GM18519 (cell line): ENCODE results near the gene PTPRCAP.
"Not testable (repeated sequence)": the region's sequence is repeated elsewhere in the genome, so short reads cannot be mapped to it uniquely, and the experiment has no call there.

Experiments
- ATAC-seq: cut with Tn5 transposase; IDR thresholded peaks from one replicate; pipeline ENCODE4 v1.9.1; 2021; ENCODE audit warnings: mild to moderate bottlenecking, moderate library complexity; ENCODE audit not compliant: unreplicated experiment, low FRiP score

PTPRCAP gene

GRCh38 chr11:67411785-67412152 is 25.7 kb downstream of the PTPRCAP start:
- ATAC-seq, result no peak

DNA sequence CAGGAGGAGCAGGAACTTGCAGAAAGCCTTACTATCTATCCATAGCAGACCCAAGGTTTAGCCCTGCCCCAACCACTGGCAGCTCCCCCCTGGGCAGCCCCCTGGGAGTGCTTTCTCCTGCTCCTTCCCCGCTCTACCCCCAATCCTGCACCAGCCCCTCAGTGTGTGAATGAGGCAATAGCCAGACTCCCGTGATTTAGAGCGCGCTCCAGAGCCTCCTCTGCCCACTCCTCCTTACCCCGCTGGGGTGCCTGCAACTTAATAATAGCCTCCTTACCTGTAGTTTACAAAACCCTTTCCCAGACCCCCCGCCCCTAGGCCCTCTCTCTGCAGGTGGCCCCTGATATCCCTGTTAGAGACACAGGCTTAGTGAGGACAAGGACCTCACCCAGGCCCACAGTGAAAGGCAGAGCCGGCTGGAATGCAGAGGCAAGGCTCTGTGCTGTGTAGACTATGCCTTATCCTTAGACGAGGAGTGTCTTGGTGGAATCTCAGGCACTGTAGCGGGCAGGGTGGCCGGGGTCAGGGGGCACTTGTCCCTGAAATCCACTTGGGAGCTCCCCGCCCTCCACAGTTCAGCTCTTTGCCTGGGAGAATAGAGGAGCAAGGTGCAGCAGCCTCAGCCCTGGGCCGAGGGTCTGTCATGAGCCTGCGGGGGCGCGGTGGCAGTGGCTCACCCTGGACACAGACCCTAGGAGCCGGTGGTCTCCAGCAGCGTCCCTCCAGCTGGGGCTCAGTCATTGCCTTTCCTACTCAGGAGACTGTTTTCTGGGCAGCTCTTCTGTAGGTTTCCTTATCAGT is 26.3 kb downstream of the PTPRCAP start:
- ATAC-seq, result no peak

- ATAC-seq, result no peak
Observed at GRCh38 chr11:67410369-67410831, 27.1 kb downstream of the PTPRCAP start.

- no peak for ATAC-seq
Observed at GRCh38 chr11:67409781-67410368, 27.6 kb downstream of the PTPRCAP start.

- no peak for ATAC-seq
Observed at GRCh38 chr11:67409261-67409666, 28.2 kb downstream of the PTPRCAP start.

DNA sequence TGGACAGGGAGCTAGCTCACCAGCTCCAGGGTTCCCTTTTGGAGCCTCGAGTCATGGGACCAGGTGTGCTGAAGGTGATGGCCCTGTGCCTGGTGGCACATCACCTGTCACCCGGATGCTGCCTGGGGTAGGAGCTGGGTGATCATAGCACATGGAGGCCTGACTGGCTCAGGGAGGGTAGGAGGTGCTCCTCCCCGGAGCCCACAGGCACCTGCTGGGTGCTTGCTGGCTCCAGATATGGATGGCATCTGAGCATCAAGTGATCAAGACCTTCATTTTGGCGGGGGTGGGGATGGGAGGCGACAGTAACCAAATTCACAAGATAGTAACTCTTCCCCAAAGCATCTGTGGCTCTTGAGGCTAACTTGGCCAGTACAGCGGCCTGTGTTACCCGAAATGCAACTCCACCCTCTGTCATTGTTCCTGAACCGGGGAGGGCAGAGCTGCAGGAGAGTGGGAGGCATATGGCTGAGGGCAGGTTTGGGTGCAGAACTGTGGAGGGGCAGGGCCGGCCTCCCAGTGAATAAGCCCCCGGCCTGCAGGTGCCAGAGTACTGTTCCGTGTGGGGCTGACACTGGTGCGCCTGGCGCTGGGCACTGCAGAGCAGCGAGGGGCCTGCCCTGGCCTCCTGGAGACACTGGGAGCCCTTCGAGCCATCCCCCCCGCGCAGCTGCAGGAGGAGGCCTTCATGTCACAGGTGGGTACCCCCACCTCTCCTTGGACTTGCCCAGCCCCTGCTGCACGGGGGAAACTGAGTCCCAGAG is 28.9 kb downstream of the PTPRCAP start:
- no peak for ATAC-seq

DNA sequence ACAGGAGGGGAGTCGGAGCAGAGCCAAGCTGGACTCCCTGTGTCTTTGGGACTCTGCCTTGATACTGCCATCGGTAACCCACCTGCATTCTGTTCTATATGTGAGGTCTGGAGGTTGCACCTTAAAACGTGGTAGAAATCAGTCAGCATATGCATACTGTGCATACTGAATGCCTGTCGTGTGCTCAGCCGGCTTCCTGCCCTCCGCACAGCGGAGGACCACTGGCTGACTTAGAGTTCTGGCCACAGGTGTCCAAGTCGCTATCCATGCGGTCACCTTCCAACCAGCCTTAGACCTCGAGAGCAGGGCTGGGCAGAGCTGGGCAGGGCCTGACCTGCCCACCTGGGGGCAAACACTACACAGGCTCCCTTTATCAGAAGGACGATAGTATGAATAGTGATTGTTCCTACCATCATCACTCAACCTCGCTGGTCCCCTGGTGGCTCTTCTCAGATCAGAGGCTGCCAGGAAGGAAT is 29.8 kb downstream of the PTPRCAP start:
- no peak for ATAC-seq

DNA sequence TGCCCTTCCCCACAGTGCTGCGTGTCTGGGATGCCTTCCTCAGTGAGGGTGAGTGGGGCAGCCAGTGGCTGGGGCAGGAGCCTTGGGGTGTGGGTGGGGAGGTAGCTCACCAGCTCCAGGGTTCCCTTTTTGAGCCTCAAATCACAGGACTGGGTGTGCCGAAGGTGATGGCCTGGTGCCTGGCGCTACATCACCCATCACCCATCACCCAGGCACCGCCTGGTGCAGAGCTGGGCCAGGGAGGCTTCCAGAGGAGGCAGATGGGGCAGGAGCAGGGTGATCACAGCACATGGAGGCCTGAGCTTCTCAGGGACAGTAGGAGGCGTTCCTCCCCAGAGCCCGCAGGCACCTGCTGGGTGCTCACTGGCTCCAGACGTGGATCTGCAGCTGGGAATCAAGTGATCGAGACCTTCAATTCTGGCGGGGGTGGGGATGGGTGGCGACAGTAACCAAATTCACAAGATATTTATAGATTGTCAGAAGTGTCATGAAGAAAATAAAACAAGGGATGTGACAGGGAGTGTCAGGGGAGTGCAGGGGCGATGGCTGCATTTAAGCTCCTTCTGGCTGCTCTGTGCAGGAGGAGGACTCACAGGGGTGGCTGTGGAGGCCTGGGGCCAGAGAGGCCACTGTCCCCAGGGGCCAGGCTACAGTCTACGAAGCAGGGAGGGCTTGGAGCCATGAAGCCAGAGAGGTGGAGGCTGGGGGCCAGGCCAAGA is 30.4 kb downstream of the PTPRCAP start:
- ATAC-seq, result no peak

GRCh38 chr11:67406420-67406968 is 31.0 kb downstream of the PTPRCAP start:
- ATAC-seq, result no peak

- no peak for ATAC-seq
Observed at GRCh38 chr11:67405688-67406339, 31.7 kb downstream of the PTPRCAP start.

DNA sequence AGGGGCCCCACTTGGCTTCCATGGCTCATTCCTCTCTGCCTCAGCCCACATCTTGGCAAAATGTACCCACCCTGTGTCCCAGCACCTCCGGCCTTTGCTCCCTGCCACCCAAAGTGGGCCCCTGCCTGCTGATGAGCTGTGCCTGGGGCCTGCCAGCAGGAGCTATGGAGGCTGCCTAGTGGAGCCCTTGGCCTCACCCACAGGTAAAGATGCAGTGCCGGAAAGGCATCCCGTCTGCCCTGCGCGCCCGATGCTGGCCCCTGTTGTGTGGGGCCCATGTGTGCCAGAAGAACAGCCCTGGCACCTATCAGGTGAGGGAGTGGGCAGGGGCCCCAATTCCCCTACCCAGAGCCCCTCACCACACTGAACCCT is 32.3 kb downstream of the PTPRCAP start:
- no peak for ATAC-seq

GRCh38 chr11:67404515-67405195 is 32.8 kb downstream of the PTPRCAP start:
- no peak for ATAC-seq

GRCh38 chr11:67403085-67403484 is 34.4 kb downstream of the PTPRCAP start:
- not testable (repeated sequence) for ATAC-seq

DNA sequence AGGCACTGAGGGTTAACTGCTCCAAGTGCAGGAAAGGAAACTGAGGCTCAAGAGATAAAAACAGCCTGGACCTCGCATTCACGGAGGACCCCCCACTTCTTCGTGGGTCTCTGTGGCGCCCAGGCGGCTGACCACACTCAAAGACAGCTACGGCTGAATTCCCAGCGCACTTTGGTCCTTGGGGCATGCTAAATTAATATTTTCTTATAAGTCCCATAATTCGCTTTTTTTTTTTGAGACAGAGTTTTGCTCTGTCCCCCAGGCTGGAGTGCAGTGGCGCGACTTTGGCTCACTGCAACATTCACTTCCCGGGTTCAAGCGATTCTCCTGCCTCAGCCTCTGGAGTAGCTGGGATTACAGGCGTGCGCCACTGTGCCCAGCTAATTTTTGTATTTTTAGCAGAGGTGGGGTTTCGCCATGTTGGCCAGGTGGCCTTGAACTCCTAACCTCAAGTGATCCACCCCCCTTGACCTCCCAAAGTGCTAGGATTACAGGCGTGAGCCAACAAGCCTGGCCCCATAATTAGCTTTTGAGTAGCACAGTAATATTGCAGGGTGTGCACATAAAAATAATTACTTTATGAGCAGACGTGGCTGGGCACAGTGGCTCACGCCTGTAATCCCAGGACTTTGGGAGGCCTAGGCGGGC is 35.2 kb downstream of the PTPRCAP start:
- ATAC-seq, result not testable (repeated sequence)

- peak; percentile 32 for ATAC-seq
Observed at GRCh38 chr11:67401495-67402191, 35.8 kb downstream of the PTPRCAP start, which contains the start of gene PPP1CA. PPP1CA (minus strand) TSS chr11:67401858; CDS start chr11:67401782, 76 bp downstream.

DNA sequence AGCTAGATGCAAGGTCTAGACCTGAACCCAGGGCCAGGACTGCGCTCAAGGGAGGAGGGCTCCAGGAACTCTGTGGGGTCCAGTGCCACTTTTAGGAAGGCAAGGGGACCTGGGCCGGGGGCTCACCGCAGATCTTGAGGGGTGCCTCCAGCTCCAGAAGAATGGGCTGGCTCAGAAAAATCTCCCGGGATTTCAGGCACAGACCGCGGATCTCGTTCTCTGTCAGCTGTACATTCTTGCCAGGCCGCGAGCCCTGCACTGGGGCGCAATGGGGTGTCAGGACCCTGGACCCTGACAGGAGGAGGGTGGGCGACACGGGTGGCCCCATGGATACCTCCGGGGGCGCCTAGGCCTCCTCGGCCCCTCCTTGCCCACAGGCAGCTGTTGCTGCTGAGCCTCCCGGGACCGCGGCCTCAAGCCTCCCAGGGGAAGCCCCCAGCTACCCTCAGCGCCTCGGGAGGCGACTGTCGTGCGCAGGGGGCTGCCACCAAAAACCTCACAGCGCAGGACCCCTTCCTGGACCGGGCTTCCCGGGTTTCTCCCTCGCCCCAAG is 36.5 kb downstream of the PTPRCAP start:
- ATAC-seq, result peak; percentile 14

GRCh38 chr11:67400251-67400941 is 37.1 kb downstream of the PTPRCAP start:
- ATAC-seq, result no peak
